Measurements from ENCODE around the gene ADA. TPM values are rescaled to one million over a fixed set of nuclear protein-coding genes. Genes with fewer than 3 reads are reported as not detected.

The ADA gene
- total RNA-seq, 2 experiments from 2014 or later = 67.0 to 142 TPM

DNA sequence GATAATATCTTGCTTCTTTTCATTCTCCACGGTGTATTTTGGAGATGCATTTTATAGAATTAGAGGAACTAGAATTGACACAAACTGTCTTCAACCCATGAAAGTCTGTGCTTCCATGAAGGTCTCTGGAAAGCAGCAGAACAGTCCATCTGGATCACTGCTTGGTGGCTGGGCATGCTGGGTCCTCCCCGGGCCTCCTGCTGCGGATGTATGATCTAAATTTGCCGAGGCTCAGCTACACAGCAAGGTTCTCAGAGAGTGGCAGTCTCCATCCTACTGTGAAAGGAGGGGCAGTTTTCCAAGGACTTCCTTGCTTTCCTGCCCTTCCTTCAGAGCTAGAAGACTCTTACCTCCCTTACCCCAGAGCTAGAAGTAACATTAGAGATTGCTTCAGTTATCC is 54.0 kb downstream of the ADA start:
- H4K20me1 ChIP-seq (ENCODE audit: insufficient read depth, low read length) = no peaks in the 10 kb centered on the region
- H3K79me2 ChIP-seq (ENCODE audit: insufficient read depth, low read depth, low read length) = peaks cover 56% of the 10 kb centered on the region; the same call in 1 of the 2 replicates
- H3K4me2 ChIP-seq (ENCODE audit: low read length) = peak overlapping the region; percentile 58
- no peaks in the 10 kb centered on the region for H3K9me3 ChIP-seq (ENCODE audit: low read length)
- no TSS peak for BruUV-seq (replicated peaks)
- ChIA-PET CTCF (ENCODE audit: unreplicated experiment) (no interaction called here), POLR2A (interaction anchor here (0.6 to 1.7 kb wide), 7 partner anchors 9 to 1137 kb away, joined by 3 to 9 read pairs (median 6); no protein-coding TSS in a partner anchor)
- intact Hi-C loops (cut with micrococcal nuclease; ENCODE audit: unreplicated experiment) = no loop called here
- TF ChIP-seq, protein P1, sequence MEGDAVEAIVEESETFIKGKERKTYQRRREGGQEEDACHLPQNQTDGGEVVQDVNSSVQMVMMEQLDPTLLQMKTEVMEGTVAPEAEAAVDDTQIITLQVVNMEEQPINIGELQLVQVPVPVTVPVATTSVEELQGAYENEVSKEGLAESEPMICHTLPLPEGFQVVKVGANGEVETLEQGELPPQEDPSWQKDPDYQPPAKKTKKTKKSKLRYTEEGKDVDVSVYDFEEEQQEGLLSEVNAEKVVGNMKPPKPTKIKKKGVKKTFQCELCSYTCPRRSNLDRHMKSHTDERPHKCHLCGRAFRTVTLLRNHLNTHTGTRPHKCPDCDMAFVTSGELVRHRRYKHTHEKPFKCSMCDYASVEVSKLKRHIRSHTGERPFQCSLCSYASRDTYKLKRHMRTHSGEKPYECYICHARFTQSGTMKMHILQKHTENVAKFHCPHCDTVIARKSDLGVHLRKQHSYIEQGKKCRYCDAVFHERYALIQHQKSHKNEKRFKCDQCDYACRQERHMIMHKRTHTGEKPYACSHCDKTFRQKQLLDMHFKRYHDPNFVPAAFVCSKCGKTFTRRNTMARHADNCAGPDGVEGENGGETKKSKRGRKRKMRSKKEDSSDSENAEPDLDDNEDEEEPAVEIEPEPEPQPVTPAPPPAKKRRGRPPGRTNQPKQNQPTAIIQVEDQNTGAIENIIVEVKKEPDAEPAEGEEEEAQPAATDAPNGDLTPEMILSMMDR (conservative IDR thresholded peaks at IDR 0.05; ENCODE audit: low read length) = no peak
- no peak for TF ChIP-seq EZH2phosphoT487 (IDR thresholded peaks at IDR 0.05; ENCODE audit: borderline replicate concordance, low read depth, low read length)
- no peak for DNase-seq (ENCODE audit: low spot score)
- H3K27ac ChIP-seq (ENCODE audit: low read depth, low read length, poor library complexity, severe bottlenecking) = peak overlapping the region; percentile 31
- H3K4me3 ChIP-seq (ENCODE audit: low read depth, low read length, poor library complexity, severe bottlenecking) = no peak overlapping the region
- H3K4me1 ChIP-seq (ENCODE audit: insufficient read depth, low read length, poor library complexity, severe bottlenecking) = peaks cover 73% of the 10 kb centered on the region
- H3K9me2 ChIP-seq (ENCODE audit: insufficient read depth, low read length) = no peaks in the 10 kb centered on the region
- no peak overlapping the region for H2AFZ ChIP-seq (ENCODE audit: low read length)
- H3K36me3 ChIP-seq (ENCODE audit: insufficient read depth, low read length) = peaks cover 85% of the 10 kb centered on the region

DNA sequence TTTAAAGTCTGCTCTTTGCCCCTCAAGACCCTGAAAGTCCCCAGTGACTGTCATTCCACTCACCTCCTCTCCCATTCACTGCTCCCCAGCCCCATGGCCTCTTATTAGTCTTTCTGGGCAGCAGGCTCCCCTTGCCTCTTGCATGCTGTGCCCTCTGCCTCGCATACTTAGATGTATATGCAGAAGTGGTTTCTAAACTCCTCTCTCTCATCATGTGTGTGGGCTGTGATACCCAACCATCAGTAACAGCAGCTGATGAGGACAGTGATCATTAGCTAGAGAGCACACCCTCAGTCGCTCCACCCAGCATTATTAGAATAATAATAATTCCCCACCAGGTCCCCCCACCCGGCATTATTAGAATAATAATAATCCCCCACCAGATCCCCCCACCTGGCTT is 54.6 kb downstream of the ADA start:
- ChIA-PET POLR2A (interaction anchor here (1.4 to 1.5 kb wide), 2 partner anchors 14 to 53 kb away, joined by 4 to 9 read pairs; no protein-coding TSS in a partner anchor), CTCF (ENCODE audit: unreplicated experiment) (no interaction called here)
- Histone ChIP-seq H3K36me3 (ENCODE audit: insufficient read depth, low read length) (peaks cover 87% of the 10 kb centered on the region), H3K27ac (ENCODE audit: low read depth, low read length, poor library complexity, severe bottlenecking) (peak overlapping the region; percentile 23), H3K79me2 (ENCODE audit: insufficient read depth, low read depth, low read length) (peaks cover 51% of the 10 kb centered on the region; the same call in 1 of the 2 replicates), H2AFZ (ENCODE audit: low read length) (no peak overlapping the region), H3K4me2 (ENCODE audit: low read length) (peak overlapping the region; percentile 58; the same call in 1 of the 2 replicates), H3K4me3 (ENCODE audit: low read depth, low read length, poor library complexity, severe bottlenecking) (no peak overlapping the region), H3K4me1 (ENCODE audit: insufficient read depth, low read length, poor library complexity, severe bottlenecking) (peaks cover 77% of the 10 kb centered on the region), H4K20me1 (ENCODE audit: insufficient read depth, low read length) (no peaks in the 10 kb centered on the region), H3K9me2 (ENCODE audit: insufficient read depth, low read length) (no peaks in the 10 kb centered on the region), H3K9me3 (ENCODE audit: low read length) (no peaks in the 10 kb centered on the region)
- TF ChIP-seq, protein P1 (conservative IDR thresholded peaks at IDR 0.05; ENCODE audit: low read length) = no peak
- no peak for TF ChIP-seq EZH2phosphoT487 (IDR thresholded peaks at IDR 0.05; ENCODE audit: borderline replicate concordance, low read depth, low read length)
- intact Hi-C loops (cut with micrococcal nuclease; ENCODE audit: unreplicated experiment) = no loop called here
- no peak for DNase-seq (ENCODE audit: low spot score)
- BruUV-seq (replicated peaks) = no TSS peak

DNA sequence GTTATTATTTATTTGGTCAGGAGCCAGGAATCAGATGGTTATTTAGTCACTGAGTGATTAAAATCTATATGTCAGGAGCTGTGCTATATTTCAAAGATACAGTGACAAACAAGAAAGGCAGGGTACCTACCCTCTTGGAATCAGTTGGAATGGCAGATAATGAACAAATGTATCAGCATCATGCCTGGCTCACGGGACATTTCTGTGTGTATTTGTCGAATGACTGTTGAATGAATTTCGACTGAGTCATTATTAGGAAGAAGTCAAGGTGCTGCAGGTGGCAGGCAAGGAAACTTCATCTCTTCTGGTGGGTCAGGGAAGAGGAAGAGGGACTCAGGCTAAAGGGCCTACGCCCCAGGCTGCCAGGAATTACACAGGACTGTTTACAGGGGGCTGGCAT is 55.5 kb downstream of the ADA start:
- ChIA-PET POLR2A (interaction anchor here (1.2 to 1.4 kb wide), 2 partner anchors 10 to 54 kb away, joined by 3 to 4 read pairs; no protein-coding TSS in a partner anchor), CTCF (ENCODE audit: unreplicated experiment) (no interaction called here)
- H3K4me1 ChIP-seq (ENCODE audit: insufficient read depth, low read length, poor library complexity, severe bottlenecking) = peaks cover 76% of the 10 kb centered on the region
- peaks cover 50% of the 10 kb centered on the region; the same call in 1 of the 2 replicates for H3K79me2 ChIP-seq (ENCODE audit: insufficient read depth, low read depth, low read length)
- peak overlapping the region; percentile 28; the same call in 1 of the 2 replicates for H3K4me2 ChIP-seq (ENCODE audit: low read length)
- intact Hi-C loops (cut with micrococcal nuclease; ENCODE audit: unreplicated experiment) = no loop called here
- no peaks in the 10 kb centered on the region for H3K9me2 ChIP-seq (ENCODE audit: insufficient read depth, low read length)
- DNase-seq (ENCODE audit: low spot score) = peak; percentile 4
- no peaks in the 10 kb centered on the region for H4K20me1 ChIP-seq (ENCODE audit: insufficient read depth, low read length)
- H2AFZ ChIP-seq (ENCODE audit: low read length) = no peak overlapping the region
- H3K27ac ChIP-seq (ENCODE audit: low read depth, low read length, poor library complexity, severe bottlenecking) = no peak overlapping the region
- TF ChIP-seq, protein P1 (conservative IDR thresholded peaks at IDR 0.05; ENCODE audit: low read length) = no peak
- TF ChIP-seq EZH2phosphoT487 (IDR thresholded peaks at IDR 0.05; ENCODE audit: borderline replicate concordance, low read depth, low read length) = no peak
- peaks cover 85% of the 10 kb centered on the region for H3K36me3 ChIP-seq (ENCODE audit: insufficient read depth, low read length)
- no TSS peak for BruUV-seq (replicated peaks)
- H3K4me3 ChIP-seq (ENCODE audit: low read depth, low read length, poor library complexity, severe bottlenecking) = no peak overlapping the region
- H3K9me3 ChIP-seq (ENCODE audit: low read length) = no peaks in the 10 kb centered on the region

All from OCI-LY7 (cell line).